Esophagus muscularis mucosa (tissue), 3 donors: ENCODE results near the gene SLC15A1.

ENCODE experiments used
- CTCF ChIP-seq, 3 experiments: fragments of 200-600 bp in 2 of 3; fragments of 450-650 bp in 1 of 3; sonication (generic) in 2 of 3; IDR thresholded peaks; one replicate each; pipeline ENCODE4 v1.5.1; 2017 to 2019; ENCODE audit warnings: antibody characterized with exemption in 3 of 3, mild to moderate bottlenecking in 2 of 3, moderate library complexity in 1 of 3
- POLR2A ChIP-seq: fragments of 450-650 bp; IDR thresholded peaks from one replicate; pipeline ENCODE4 v1.6.1; 2017; ENCODE audit warnings: antibody characterized with exemption, moderate library complexity, mild to moderate bottlenecking, low read depth
- POLR2AphosphoS5 ChIP-seq, 2 donors: sonication (generic); formaldehyde crosslinking; IDR thresholded peaks; one replicate each; pipeline ENCODE4 v1.6.1; 2017; ENCODE audit warnings: antibody characterized with exemption in 2 of 2

DNA sequence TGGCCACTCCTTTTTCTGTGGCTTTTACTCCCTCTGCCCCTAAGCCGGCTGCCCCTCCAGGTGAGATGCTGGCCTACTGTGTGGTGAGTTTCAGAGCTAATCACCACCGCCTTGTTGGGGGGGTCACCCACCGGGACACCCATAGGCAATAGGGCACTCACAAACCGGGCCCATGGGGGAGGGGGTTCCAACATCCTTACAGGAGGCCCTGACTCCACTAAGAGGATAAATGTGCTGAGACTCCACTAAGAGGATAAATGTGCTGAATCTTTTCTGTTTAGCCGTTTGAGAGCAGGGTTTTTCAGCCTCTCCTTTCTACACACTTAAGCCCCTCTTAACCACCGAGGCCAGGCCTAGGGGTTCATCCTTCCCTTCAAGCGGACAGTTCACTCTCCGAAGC, 73.7 kb downstream of the SLC15A1 start:
- no peak for TF ChIP-seq CTCF (IDR thresholded peaks at IDR 0.05)
- no peak for TF ChIP-seq POLR2AphosphoS5 (IDR thresholded peaks at IDR 0.05)
- no peak for TF ChIP-seq POLR2A
